ENCODE data around the gene PCBP3. TPM values are rescaled to one million over a fixed set of nuclear protein-coding genes. Genes with fewer than 3 reads are reported as not detected.
"Not testable (repeated sequence)": the region's sequence is repeated elsewhere in the genome, so short reads cannot be mapped to it uniquely, and the experiment has no call there.

PCBP3 gene
- 7.5 and 9.7 TPM in 2 replicates for total RNA-seq

- Mint-ChIP-seq H3K27ac (peak within 1 kb of the TSS; percentile 64), H3K36me3 (ENCODE audit: low read depth) (peaks cover 3% of the 10 kb centered on the region), H3K27me3 (peaks cover 11% of the 10 kb centered on the region), H3K4me3 (peak within 1 kb of the TSS; percentile 82), H3K4me1 (peaks cover 16% of the 10 kb centered on the region), H3K9me3 (peaks cover 13% of the 10 kb centered on the region)
- intact Hi-C loops (cut with micrococcal nuclease), result loop anchor here (1.0 to 5.0 kb wide), 7 partner anchors 53 to 1306 kb away; partner anchors contain the start of genes CFAP410, POFUT2 and SUMO3
- DNase-seq, result peak; percentile 98
Observed at GRCh38 chr21:45643021-45643980, at the start of gene PCBP3. Gene PCBP3 (plus strand): TSS chr21:45643725. CDS start chr21:45850086, 206,361 bp downstream.

- Mint-ChIP-seq H3K36me3 (ENCODE audit: low read depth) (no peaks in the 10 kb centered on the region), H3K27me3 (no peaks in the 10 kb centered on the region), H3K4me1 (peaks cover 19% of the 10 kb centered on the region), H3K9me3 (no peaks in the 10 kb centered on the region), H3K4me3 (no peak overlapping the region), H3K27ac (no peak overlapping the region)
- intact Hi-C loops (cut with micrococcal nuclease), result no loop called here
- no peak for DNase-seq
Observed at GRCh38 chr21:45594721-45595489, 48.6 kb upstream of the PCBP3 start.

- intact Hi-C loops (cut with micrococcal nuclease), result loop anchor here (1.0 kb wide), 3 partner anchors 39 to 225 kb away; no protein-coding TSS in a partner anchor
- H3K4me3 Mint-ChIP-seq, result no peak overlapping the region
- no peak for DNase-seq
- no peak overlapping the region for H3K27ac Mint-ChIP-seq
- peaks cover 19% of the 10 kb centered on the region for H3K4me1 Mint-ChIP-seq
- no peaks in the 10 kb centered on the region for H3K9me3 Mint-ChIP-seq
- no peaks in the 10 kb centered on the region for H3K27me3 Mint-ChIP-seq
- no peaks in the 10 kb centered on the region for H3K36me3 Mint-ChIP-seq (ENCODE audit: low read depth)
Observed at GRCh38 chr21:45595574-45596295, 47.8 kb upstream of the PCBP3 start.

GRCh38 chr21:45596704-45597318 is 46.7 kb upstream of the PCBP3 start:
- no peak overlapping the region for H3K4me3 Mint-ChIP-seq
- peaks cover 19% of the 10 kb centered on the region for H3K4me1 Mint-ChIP-seq
- H3K27me3 Mint-ChIP-seq, result no peaks in the 10 kb centered on the region
- DNase-seq, result peak; percentile 95
- H3K27ac Mint-ChIP-seq, result no peak overlapping the region
- H3K36me3 Mint-ChIP-seq (ENCODE audit: low read depth), result no peaks in the 10 kb centered on the region
- intact Hi-C loops (cut with micrococcal nuclease), result loop anchor here (1.0 kb wide), 3 partner anchors 41 to 223 kb away; no protein-coding TSS in a partner anchor
- H3K9me3 Mint-ChIP-seq, result peaks cover 1% of the 10 kb centered on the region

GRCh38 chr21:45598109-45598508 is 45.4 kb upstream of the PCBP3 start:
- H3K36me3 Mint-ChIP-seq (ENCODE audit: low read depth), result no peaks in the 10 kb centered on the region
- no peak overlapping the region for H3K4me3 Mint-ChIP-seq
- intact Hi-C loops (cut with micrococcal nuclease), result no loop called here
- H3K27me3 Mint-ChIP-seq, result peaks cover under 1% of the 10 kb centered on the region
- H3K27ac Mint-ChIP-seq, result no peak overlapping the region
- no peak for DNase-seq
- H3K4me1 Mint-ChIP-seq, result peaks cover 19% of the 10 kb centered on the region
- peaks cover 6% of the 10 kb centered on the region for H3K9me3 Mint-ChIP-seq

- Mint-ChIP-seq H3K27ac (no peak overlapping the region), H3K9me3 (peaks cover 8% of the 10 kb centered on the region), H3K36me3 (ENCODE audit: low read depth) (no peaks in the 10 kb centered on the region), H3K4me1 (peaks cover 15% of the 10 kb centered on the region), H3K27me3 (peaks cover 2% of the 10 kb centered on the region), H3K4me3 (no peak overlapping the region)
- DNase-seq, result no peak
- intact Hi-C loops (cut with micrococcal nuclease), result no loop called here
Observed at GRCh38 chr21:45598666-45599065, 44.9 kb upstream of the PCBP3 start.

GRCh38 chr21:45599146-45599581 is 44.4 kb upstream of the PCBP3 start:
- peaks cover 2% of the 10 kb centered on the region for H3K27me3 Mint-ChIP-seq
- DNase-seq, result no peak
- H3K4me1 Mint-ChIP-seq, result peaks cover 10% of the 10 kb centered on the region
- no peak overlapping the region for H3K27ac Mint-ChIP-seq
- H3K4me3 Mint-ChIP-seq, result no peak overlapping the region
- peaks cover 8% of the 10 kb centered on the region for H3K9me3 Mint-ChIP-seq
- no peaks in the 10 kb centered on the region for H3K36me3 Mint-ChIP-seq (ENCODE audit: low read depth)
- intact Hi-C loops (cut with micrococcal nuclease), result no loop called here

GRCh38 chr21:45600248-45600647 is 43.3 kb upstream of the PCBP3 start:
- Mint-ChIP-seq H3K9me3 (peaks cover 8% of the 10 kb centered on the region), H3K4me3 (no peak overlapping the region), H3K4me1 (peaks cover 7% of the 10 kb centered on the region), H3K27ac (no peak overlapping the region), H3K27me3 (peaks cover 2% of the 10 kb centered on the region), H3K36me3 (ENCODE audit: low read depth) (no peaks in the 10 kb centered on the region)
- DNase-seq, result no peak
- intact Hi-C loops (cut with micrococcal nuclease), result no loop called here

- Mint-ChIP-seq H3K27ac (no peak overlapping the region), H3K36me3 (ENCODE audit: low read depth) (no peaks in the 10 kb centered on the region), H3K4me3 (no peak overlapping the region), H3K27me3 (peaks cover 2% of the 10 kb centered on the region), H3K4me1 (peaks cover 4% of the 10 kb centered on the region), H3K9me3 (peaks cover 8% of the 10 kb centered on the region)
- DNase-seq, result no peak
- intact Hi-C loops (cut with micrococcal nuclease), result no loop called here
Observed at GRCh38 chr21:45601551-45601950, 42.0 kb upstream of the PCBP3 start.

GRCh38 chr21:45602106-45602505 is 41.4 kb upstream of the PCBP3 start:
- no peak overlapping the region for H3K27ac Mint-ChIP-seq
- H3K4me3 Mint-ChIP-seq, result no peak overlapping the region
- no peak for DNase-seq
- H3K9me3 Mint-ChIP-seq, result peaks cover 8% of the 10 kb centered on the region
- peaks cover 2% of the 10 kb centered on the region for H3K27me3 Mint-ChIP-seq
- no peaks in the 10 kb centered on the region for H3K4me1 Mint-ChIP-seq
- intact Hi-C loops (cut with micrococcal nuclease), result no loop called here
- no peaks in the 10 kb centered on the region for H3K36me3 Mint-ChIP-seq (ENCODE audit: low read depth)

GRCh38 chr21:45603481-45603880 is 40.0 kb upstream of the PCBP3 start:
- Mint-ChIP-seq H3K4me1 (peaks cover 3% of the 10 kb centered on the region), H3K27me3 (peaks cover 6% of the 10 kb centered on the region), H3K36me3 (ENCODE audit: low read depth) (no peaks in the 10 kb centered on the region), H3K4me3 (no peak overlapping the region), H3K27ac (no peak overlapping the region), H3K9me3 (peaks cover 8% of the 10 kb centered on the region)
- intact Hi-C loops (cut with micrococcal nuclease), result no loop called here
- no peak for DNase-seq

- H3K4me1 Mint-ChIP-seq; intact Hi-C loops (cut with micrococcal nuclease); DNase-seq; H3K27me3 Mint-ChIP-seq; H3K9me3 Mint-ChIP-seq; H3K27ac Mint-ChIP-seq; H3K4me3 Mint-ChIP-seq; H3K36me3 Mint-ChIP-seq (ENCODE audit: low read depth): not testable (repeated sequence)
Observed at GRCh38 chr21:45604681-45605080, 38.8 kb upstream of the PCBP3 start.

Measured in activated CD4-positive, alpha-beta T cell treated with anti-CD3 and anti-CD28 coated beads, Interleukin-2, amount 10 ng/mL, durations not matched to agents 24 days and 14 days (primary cell).